ENCODE results near the gene ADGRA1. TPM values are rescaled to one million over a fixed set of nuclear protein-coding genes. Genes with fewer than 3 reads are reported as not detected.

The ADGRA1 gene
- total RNA-seq, 1 experiment from 2014 or later = not detected

GRCh38 chr10:133075346-133076137 lies 12.2 kb upstream of the ADGRA1 start:
- DNase-seq (ENCODE audit: low read depth) = no peak

GRCh38 chr10:133076274-133077038 lies 11.3 kb upstream of the ADGRA1 start:
- no peak for DNase-seq (ENCODE audit: low read depth)

DNA sequence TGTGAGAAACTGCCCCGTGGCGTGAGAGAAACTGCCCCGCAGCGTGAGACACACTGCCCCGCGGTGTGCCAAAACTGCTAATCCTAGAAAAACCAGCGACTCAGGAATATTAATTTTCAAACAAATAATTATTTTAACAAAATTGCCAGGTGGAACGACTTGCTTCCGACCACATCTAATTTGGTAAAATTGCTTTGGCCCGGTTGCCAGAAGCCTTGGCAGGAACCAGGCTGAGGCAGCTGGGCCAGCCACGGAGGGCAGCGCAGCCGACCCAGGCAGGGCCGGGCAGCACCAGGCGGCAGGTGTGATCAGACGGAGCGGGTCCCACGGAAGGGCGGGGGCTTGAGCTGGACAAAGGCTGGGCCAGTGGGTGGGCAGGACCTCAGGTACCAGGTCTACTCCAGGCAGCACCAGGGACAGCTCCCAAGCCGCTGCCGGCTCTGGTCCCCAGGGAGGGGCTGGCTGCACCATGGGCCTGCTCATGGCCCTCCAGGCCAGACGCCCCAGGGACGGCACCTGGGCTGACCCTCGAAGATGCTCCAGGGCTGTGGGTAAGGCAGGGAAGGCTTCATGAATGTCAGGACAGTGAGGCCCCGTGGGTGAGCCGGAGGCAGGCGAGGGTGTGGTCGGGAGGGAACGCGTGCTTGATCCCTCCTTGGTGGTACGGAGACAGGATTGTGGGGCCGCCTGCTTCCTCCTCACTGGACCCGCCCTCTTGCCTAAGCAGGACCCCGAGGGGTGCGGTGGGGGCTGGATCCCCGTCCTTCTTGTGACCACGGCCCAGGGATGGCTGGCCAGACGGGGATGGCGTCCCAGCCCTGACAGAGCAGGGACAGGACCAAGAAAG lies 7.7 kb upstream of the ADGRA1 start:
- no peak for DNase-seq (ENCODE audit: low read depth)

DNA sequence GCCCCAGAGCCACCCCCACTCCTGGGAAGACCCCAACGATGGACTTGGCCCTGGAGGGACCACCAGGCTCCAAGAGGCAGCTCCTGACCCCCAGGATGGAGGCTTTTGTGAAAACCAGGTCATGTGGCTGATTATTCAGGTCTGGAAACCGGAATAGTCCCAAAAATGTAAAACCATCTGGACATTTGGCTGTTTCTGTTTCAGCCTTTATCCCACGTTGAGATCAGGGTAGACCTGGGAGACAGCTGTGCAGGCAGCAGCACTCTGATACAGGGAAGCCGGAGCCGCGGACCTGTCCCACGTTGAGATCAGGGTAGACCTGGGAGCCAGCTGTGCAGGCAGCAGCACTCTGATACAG lies 7.1 kb upstream of the ADGRA1 start:
- no peak for DNase-seq (ENCODE audit: low read depth)

GRCh38 chr10:133081636-133082035 lies 6.1 kb upstream of the ADGRA1 start:
- DNase-seq (ENCODE audit: low read depth) = no peak

- DNase-seq (ENCODE audit: low read depth) = no peak
Measured at GRCh38 chr10:133082685-133083421, 4.9 kb upstream of the ADGRA1 start.

DNA sequence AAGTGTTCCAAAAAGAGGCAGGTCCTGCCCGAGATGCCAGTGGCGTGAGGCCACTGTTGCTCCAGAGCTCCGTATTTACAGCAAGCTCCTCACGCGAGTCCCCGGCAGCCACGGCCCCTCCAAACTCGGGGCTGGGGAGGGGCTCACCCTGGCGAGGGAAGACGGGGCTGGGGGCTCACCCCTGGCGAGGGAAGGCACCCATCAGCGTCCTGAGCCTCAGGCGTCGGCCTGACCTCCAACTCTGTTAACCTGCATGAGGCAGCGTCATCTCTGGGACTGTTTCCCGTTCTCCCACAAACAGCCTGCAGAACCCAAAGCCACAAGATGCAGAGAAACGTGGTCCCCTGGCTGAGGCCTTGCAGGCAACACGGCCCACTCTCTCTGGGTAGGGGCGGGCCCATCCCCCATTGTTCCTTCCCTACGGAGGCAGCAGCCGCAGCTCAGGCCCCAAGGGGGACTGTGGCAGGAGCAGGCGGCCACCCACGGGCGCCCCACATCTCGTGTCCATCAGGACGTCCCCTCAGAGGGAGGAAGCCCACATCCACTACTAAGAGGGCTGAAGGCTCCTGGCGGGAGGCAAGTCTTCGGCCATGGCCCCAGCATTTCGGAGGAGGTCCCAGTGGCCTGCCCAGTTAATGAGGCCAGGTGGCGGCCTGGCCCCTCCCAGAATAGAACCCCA lies 4.2 kb upstream of the ADGRA1 start:
- no peak for DNase-seq (ENCODE audit: low read depth)

DNA sequence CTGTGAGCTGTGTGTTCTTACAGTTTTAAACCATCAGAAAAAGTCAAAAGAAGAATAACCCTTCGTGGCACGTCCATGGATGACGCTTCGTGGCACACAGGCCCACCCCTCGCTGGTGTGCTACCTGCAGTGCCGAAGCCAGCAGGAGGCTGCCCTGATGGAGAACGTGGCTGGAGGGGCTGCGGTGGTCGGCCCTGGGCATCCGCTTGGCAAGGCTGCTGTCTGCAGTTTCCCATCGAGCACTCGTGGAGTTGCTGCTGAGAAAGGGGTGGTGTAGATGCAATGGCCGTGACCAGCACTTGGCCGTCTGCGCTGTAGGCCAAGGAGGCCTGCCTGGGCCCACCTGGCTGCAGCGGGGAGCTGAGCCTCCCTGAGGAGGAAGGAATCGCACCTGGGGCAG lies 3.2 kb upstream of the ADGRA1 start:
- DNase-seq (ENCODE audit: low read depth) = no peak

GRCh38 chr10:133085251-133086125 lies 2.2 kb upstream of the ADGRA1 start:
- DNase-seq (ENCODE audit: low read depth) = no peak

GRCh38 chr10:133086247-133086646 lies 1.5 kb upstream of the ADGRA1 start:
- no peak for DNase-seq (ENCODE audit: low read depth)

GRCh38 chr10:133087045-133087678 lies 562 bp upstream of the ADGRA1 start:
- no peak for DNase-seq (ENCODE audit: low read depth)

- no peak for DNase-seq (ENCODE audit: low read depth)
Measured at GRCh38 chr10:133088179-133088955, 643 bp downstream of the ADGRA1 start.

- DNase-seq (ENCODE audit: low read depth) = no peak
Measured at GRCh38 chr10:133088956-133089800, 1.5 kb downstream of the ADGRA1 start.

- DNase-seq (ENCODE audit: low read depth) = no peak
Measured at GRCh38 chr10:133090101-133090500, 2.4 kb downstream of the ADGRA1 start.

DNA sequence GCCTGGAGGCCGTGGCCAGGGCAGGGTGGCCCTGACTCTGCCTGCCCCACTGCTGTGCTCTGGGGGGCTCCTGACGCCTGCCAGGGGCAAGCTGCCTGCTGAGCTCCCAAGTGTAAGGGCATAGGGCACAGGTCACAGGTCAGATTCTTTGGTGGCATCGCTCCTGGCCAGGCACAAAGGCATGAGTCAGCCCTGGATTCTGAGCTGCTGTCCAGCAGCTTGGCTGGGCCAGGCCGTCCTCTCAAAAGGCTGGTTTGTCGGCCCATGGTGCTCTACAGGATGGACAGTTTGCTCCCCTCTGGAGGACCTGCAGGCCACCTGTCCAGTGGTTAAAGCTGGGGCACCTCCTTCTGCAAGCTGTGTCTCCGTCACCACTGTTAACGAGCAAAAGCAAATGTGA lies 2.9 kb downstream of the ADGRA1 start:
- no peak for DNase-seq (ENCODE audit: low read depth)

DNA sequence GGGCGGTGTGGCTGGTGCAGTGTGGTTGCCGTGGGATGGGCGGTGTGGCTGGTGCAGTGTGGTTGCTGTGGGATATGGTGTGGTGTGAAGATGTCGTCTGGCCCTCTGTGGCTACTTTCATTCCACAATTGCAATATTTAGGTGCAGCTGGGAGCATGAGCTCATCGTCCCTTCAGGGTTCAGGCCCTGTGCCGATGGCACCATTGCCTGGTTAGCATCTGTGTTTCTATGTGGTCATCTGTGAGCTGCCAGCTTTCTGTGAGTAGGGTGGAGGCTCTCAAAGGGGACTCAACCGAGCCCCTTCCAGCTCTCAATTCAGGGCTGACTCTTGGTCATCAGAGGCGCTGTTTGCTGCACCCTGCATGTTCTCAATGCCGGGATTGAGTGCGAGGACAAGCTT lies 3.6 kb downstream of the ADGRA1 start:
- DNase-seq (ENCODE audit: low read depth) = no peak

DNA sequence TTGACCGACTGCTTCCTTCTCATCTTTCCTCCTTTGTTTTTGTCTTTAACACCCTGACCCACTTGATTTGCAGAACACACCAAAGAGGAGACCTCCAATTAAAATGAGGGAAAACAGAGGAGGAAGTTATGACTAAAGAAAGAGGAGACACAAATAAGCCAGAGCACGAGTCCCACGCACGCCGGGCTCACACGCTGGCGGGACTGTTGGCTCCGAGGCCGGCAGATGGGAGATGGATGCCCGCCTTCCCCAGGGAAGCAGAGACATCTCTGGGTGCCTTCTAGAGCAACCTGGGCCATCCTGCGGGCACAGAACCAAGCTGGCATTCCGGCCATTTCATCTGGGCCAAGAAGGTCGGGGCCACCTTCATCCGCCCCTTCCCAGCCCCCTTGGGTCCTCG lies 5.6 kb downstream of the ADGRA1 start:
- no peak for DNase-seq (ENCODE audit: low read depth)

- DNase-seq (ENCODE audit: low read depth) = no peak
Measured at GRCh38 chr10:133094286-133094685, 6.6 kb downstream of the ADGRA1 start.

Measured in Daoy (cell line).